KOPT-K1 (cell line): ENCODE results near the gene CAMKMT.

Experiments
- H3K27ac ChIP-seq: fragments of 200-600 bp; sonication (generic); 2 replicates; pipeline ENCODE4 v1.5.1; 2016; ENCODE audit warnings: antibody characterized with exemption, mild to moderate bottlenecking, low read depth, low read length; ENCODE audit not compliant: poor library complexity, severe bottlenecking
- H3K36me3 ChIP-seq: fragments of 200-600 bp; sonication (generic); 2 replicates; pipeline ENCODE4 v1.5.1; 2017; ENCODE audit warnings: antibody characterized with exemption, mild to moderate bottlenecking, low read length, moderate library complexity; ENCODE audit not compliant: insufficient read depth
- H3K9me3 ChIP-seq: fragments of 200-600 bp; sonication (generic); 2 replicates; pipeline ENCODE4 v1.5.1; 2017; ENCODE audit warnings: antibody characterized with exemption, low read length, mild to moderate bottlenecking; ENCODE audit not compliant: insufficient read depth, poor library complexity, severe bottlenecking

Gene CAMKMT

GRCh38 chr2:44774826-44775492 lies 413.2 kb downstream of the CAMKMT start:
- H3K36me3 ChIP-seq, result no peaks in the 10 kb centered on the region
- H3K9me3 ChIP-seq, result no peaks in the 10 kb centered on the region
- no peak overlapping the region for H3K27ac ChIP-seq

- H3K36me3 ChIP-seq, result no peaks in the 10 kb centered on the region
- H3K9me3 ChIP-seq, result no peaks in the 10 kb centered on the region
- no peak overlapping the region for H3K27ac ChIP-seq
Observed at GRCh38 chr2:44777036-44777435, 415.3 kb downstream of the CAMKMT start.

- no peak overlapping the region for H3K27ac ChIP-seq
- H3K9me3 ChIP-seq, result no peaks in the 10 kb centered on the region
- H3K36me3 ChIP-seq, result no peaks in the 10 kb centered on the region
Observed at GRCh38 chr2:44777537-44777936, 415.8 kb downstream of the CAMKMT start.

- no peaks in the 10 kb centered on the region for H3K9me3 ChIP-seq
- no peak overlapping the region for H3K27ac ChIP-seq
- no peaks in the 10 kb centered on the region for H3K36me3 ChIP-seq
Observed at GRCh38 chr2:44778221-44778654, 416.5 kb downstream of the CAMKMT start.

- no peaks in the 10 kb centered on the region for H3K9me3 ChIP-seq
- H3K27ac ChIP-seq, result no peak overlapping the region
- H3K36me3 ChIP-seq, result no peaks in the 10 kb centered on the region
Observed at GRCh38 chr2:44778671-44779476, 417.1 kb downstream of the CAMKMT start.

- H3K9me3 ChIP-seq, result no peaks in the 10 kb centered on the region
- H3K36me3 ChIP-seq, result no peaks in the 10 kb centered on the region
- no peak overlapping the region for H3K27ac ChIP-seq
Observed at GRCh38 chr2:44779793-44780192, 418.0 kb downstream of the CAMKMT start.

GRCh38 chr2:44780406-44780805 lies 418.7 kb downstream of the CAMKMT start:
- Histone ChIP-seq H3K9me3 (no peaks in the 10 kb centered on the region), H3K36me3 (no peaks in the 10 kb centered on the region), H3K27ac (no peak overlapping the region)

- no peaks in the 10 kb centered on the region for H3K36me3 ChIP-seq
- no peaks in the 10 kb centered on the region for H3K9me3 ChIP-seq
- no peak overlapping the region for H3K27ac ChIP-seq
Observed at GRCh38 chr2:44785433-44785832, 423.7 kb downstream of the CAMKMT start.

GRCh38 chr2:44786045-44786816 lies 424.5 kb downstream of the CAMKMT start:
- Histone ChIP-seq H3K9me3 (peaks cover 7% of the 10 kb centered on the region), H3K36me3 (no peaks in the 10 kb centered on the region), H3K27ac (no peak overlapping the region)

- H3K36me3 ChIP-seq, result no peaks in the 10 kb centered on the region
- H3K9me3 ChIP-seq, result peaks cover 8% of the 10 kb centered on the region
- no peak overlapping the region for H3K27ac ChIP-seq
Observed at GRCh38 chr2:44786817-44787214, 425.1 kb downstream of the CAMKMT start.

- Histone ChIP-seq H3K36me3 (no peaks in the 10 kb centered on the region), H3K9me3 (peaks cover 8% of the 10 kb centered on the region), H3K27ac (no peak overlapping the region)
Observed at GRCh38 chr2:44787663-44788062, 425.9 kb downstream of the CAMKMT start.

- Histone ChIP-seq H3K27ac (no peak overlapping the region), H3K9me3 (peaks cover 8% of the 10 kb centered on the region)
Observed at GRCh38 chr2:44789446-44789845, 427.7 kb downstream of the CAMKMT start.

GRCh38 chr2:44789971-44790721 lies 428.4 kb downstream of the CAMKMT start:
- H3K36me3 ChIP-seq, result no peaks in the 10 kb centered on the region
- peaks cover 8% of the 10 kb centered on the region for H3K9me3 ChIP-seq
- no peak overlapping the region for H3K27ac ChIP-seq

More at GRCh38 chr2:44789446-44789845, 427.7 kb downstream of the CAMKMT start:
- H3K36me3 ChIP-seq, result no peaks in the 10 kb centered on the region

- peaks cover 8% of the 10 kb centered on the region for H3K9me3 ChIP-seq
- H3K27ac ChIP-seq, result no peak overlapping the region
- H3K36me3 ChIP-seq, result no peaks in the 10 kb centered on the region
Observed at GRCh38 chr2:44793322-44793870, 431.6 kb downstream of the CAMKMT start.
